ENCODE data around the gene PAPOLA. TPM values are rescaled to one million over a fixed set of nuclear protein-coding genes. Genes with fewer than 3 reads are reported as not detected.
A peak's percentile ranks its signal among the peaks of the same experiment; 100 is the strongest.

PAPOLA gene
- total RNA-seq, 3 donors from 2014 or later: 161 to 180 (median 164) TPM

GRCh38 chr14:96512122-96512521 lies 9.9 kb downstream of the PAPOLA start:
- H3K27me3 Mint-ChIP-seq (ENCODE audit: low read depth): no peaks in the 10 kb centered on the region
- no peak for ATAC-seq

GRCh38 chr14:96512602-96513397 lies 10.6 kb downstream of the PAPOLA start:
- no peak overlapping the region for H3K4me3 Mint-ChIP-seq
- H3K27me3 Mint-ChIP-seq (ENCODE audit: low read depth): no peaks in the 10 kb centered on the region
- H3K4me1 Mint-ChIP-seq (ENCODE audit: low read depth): peaks cover 88% of the 10 kb centered on the region
- ATAC-seq: no peak
- no peaks in the 10 kb centered on the region for H3K9me3 Mint-ChIP-seq
- no peak for DNase-seq
- H3K36me3 Mint-ChIP-seq (ENCODE audit: insufficient read depth): no peaks in the 10 kb centered on the region

More at GRCh38 chr14:96512122-96512521, 9.9 kb downstream of the PAPOLA start:
- Mint-ChIP-seq H3K9me3 (no peaks in the 10 kb centered on the region), H3K36me3 (ENCODE audit: insufficient read depth) (no peaks in the 10 kb centered on the region), H3K4me1 (ENCODE audit: low read depth) (peaks cover 87% of the 10 kb centered on the region), H3K4me3 (no peak overlapping the region)
- no peak for DNase-seq

- no peak for ATAC-seq
- no peaks in the 10 kb centered on the region for H3K27me3 Mint-ChIP-seq (ENCODE audit: low read depth)
- no peak for DNase-seq
- no peaks in the 10 kb centered on the region for H3K9me3 Mint-ChIP-seq
- no peak overlapping the region for H3K4me3 Mint-ChIP-seq
- H3K4me1 Mint-ChIP-seq (ENCODE audit: low read depth): peaks cover 73% of the 10 kb centered on the region
- H3K36me3 Mint-ChIP-seq (ENCODE audit: insufficient read depth): no peaks in the 10 kb centered on the region
Observed at GRCh38 chr14:96514694-96515093, 12.5 kb downstream of the PAPOLA start.

GRCh38 chr14:96515731-96516130 lies 13.5 kb downstream of the PAPOLA start:
- no peaks in the 10 kb centered on the region for H3K27me3 Mint-ChIP-seq (ENCODE audit: low read depth)
- DNase-seq (no peak), ATAC-seq (no peak)
- peaks cover 68% of the 10 kb centered on the region for H3K4me1 Mint-ChIP-seq (ENCODE audit: low read depth)
- no peaks in the 10 kb centered on the region for H3K36me3 Mint-ChIP-seq (ENCODE audit: insufficient read depth)
- H3K4me3 Mint-ChIP-seq: no peak overlapping the region
- no peaks in the 10 kb centered on the region for H3K9me3 Mint-ChIP-seq

GRCh38 chr14:96516351-96516750 lies 14.2 kb downstream of the PAPOLA start:
- ATAC-seq: no peak
- DNase-seq: no peak
- H3K4me1 Mint-ChIP-seq (ENCODE audit: low read depth): peaks cover 61% of the 10 kb centered on the region
- no peaks in the 10 kb centered on the region for H3K27me3 Mint-ChIP-seq (ENCODE audit: low read depth)
- no peaks in the 10 kb centered on the region for H3K9me3 Mint-ChIP-seq
- H3K4me3 Mint-ChIP-seq: no peak overlapping the region
- H3K36me3 Mint-ChIP-seq (ENCODE audit: insufficient read depth): no peaks in the 10 kb centered on the region

GRCh38 chr14:96519970-96520369 lies 17.8 kb downstream of the PAPOLA start:
- no peak for DNase-seq
- no peaks in the 10 kb centered on the region for H3K27me3 Mint-ChIP-seq (ENCODE audit: low read depth)

GRCh38 chr14:96525452-96525851 lies 23.3 kb downstream of the PAPOLA start:
- Mint-ChIP-seq H3K36me3 (ENCODE audit: insufficient read depth) (peaks cover 33% of the 10 kb centered on the region), H3K4me1 (ENCODE audit: low read depth) (no peaks in the 10 kb centered on the region), H3K9me3 (no peaks in the 10 kb centered on the region), H3K27me3 (ENCODE audit: low read depth) (no peaks in the 10 kb centered on the region), H3K4me3 (no peak overlapping the region)
- DNase-seq (no peak), ATAC-seq (no peak)

More at GRCh38 chr14:96519970-96520369, 17.8 kb downstream of the PAPOLA start:
- H3K4me1 Mint-ChIP-seq (ENCODE audit: low read depth): peaks cover 33% of the 10 kb centered on the region
- no peak overlapping the region for H3K4me3 Mint-ChIP-seq
- ATAC-seq: no peak
- H3K9me3 Mint-ChIP-seq: no peaks in the 10 kb centered on the region
- H3K36me3 Mint-ChIP-seq (ENCODE audit: insufficient read depth): peaks cover 8% of the 10 kb centered on the region

- Mint-ChIP-seq H3K27me3 (ENCODE audit: low read depth) (no peaks in the 10 kb centered on the region), H3K9me3 (no peaks in the 10 kb centered on the region), H3K4me1 (ENCODE audit: low read depth) (peaks cover under 1% of the 10 kb centered on the region), H3K36me3 (ENCODE audit: insufficient read depth) (peaks cover 35% of the 10 kb centered on the region), H3K4me3 (no peak overlapping the region)
- ATAC-seq: no peak
- DNase-seq: no peak
Observed at GRCh38 chr14:96532632-96533031, 30.4 kb downstream of the PAPOLA start.

- no peaks in the 10 kb centered on the region for H3K9me3 Mint-ChIP-seq
- H3K4me3 Mint-ChIP-seq: no peak overlapping the region
- H3K27me3 Mint-ChIP-seq (ENCODE audit: low read depth): no peaks in the 10 kb centered on the region
- ATAC-seq: no peak
- DNase-seq: no peak
- H3K36me3 Mint-ChIP-seq (ENCODE audit: insufficient read depth): peaks cover 34% of the 10 kb centered on the region
- H3K4me1 Mint-ChIP-seq (ENCODE audit: low read depth): peaks cover 13% of the 10 kb centered on the region
Observed at GRCh38 chr14:96536807-96537206, 34.6 kb downstream of the PAPOLA start.

- Mint-ChIP-seq H3K9me3 (no peaks in the 10 kb centered on the region), H3K4me3 (no peak overlapping the region), H3K27me3 (ENCODE audit: low read depth) (no peaks in the 10 kb centered on the region), H3K36me3 (ENCODE audit: insufficient read depth) (peaks cover 25% of the 10 kb centered on the region), H3K4me1 (ENCODE audit: low read depth) (peaks cover 13% of the 10 kb centered on the region)
- no peak for ATAC-seq
- DNase-seq: no peak
Observed at GRCh38 chr14:96538097-96538989, 36.2 kb downstream of the PAPOLA start.

- no peaks in the 10 kb centered on the region for H3K27me3 Mint-ChIP-seq (ENCODE audit: low read depth)
Observed at GRCh38 chr14:96538990-96539317, 36.8 kb downstream of the PAPOLA start.

GRCh38 chr14:96554315-96554910 lies 52.2 kb downstream of the PAPOLA start:
- H3K27me3 Mint-ChIP-seq (ENCODE audit: low read depth): no peaks in the 10 kb centered on the region
- peaks cover 10% of the 10 kb centered on the region for H3K4me1 Mint-ChIP-seq (ENCODE audit: low read depth)
- H3K9me3 Mint-ChIP-seq: no peaks in the 10 kb centered on the region
- H3K36me3 Mint-ChIP-seq (ENCODE audit: insufficient read depth): peaks cover 34% of the 10 kb centered on the region
- ATAC-seq: peak; percentile 61 to 63
- DNase-seq: no peak
- no peak overlapping the region for H3K4me3 Mint-ChIP-seq

More at GRCh38 chr14:96538990-96539317, 36.8 kb downstream of the PAPOLA start:
- H3K36me3 Mint-ChIP-seq (ENCODE audit: insufficient read depth): peaks cover 25% of the 10 kb centered on the region
- no peaks in the 10 kb centered on the region for H3K9me3 Mint-ChIP-seq
- peaks cover 13% of the 10 kb centered on the region for H3K4me1 Mint-ChIP-seq (ENCODE audit: low read depth)
- ATAC-seq: no peak
- no peak overlapping the region for H3K4me3 Mint-ChIP-seq
- no peak for DNase-seq

GRCh38 chr14:96559571-96559970 lies 57.4 kb downstream of the PAPOLA start:
- Mint-ChIP-seq H3K4me1 (ENCODE audit: low read depth) (peaks cover 5% of the 10 kb centered on the region), H3K9me3 (no peaks in the 10 kb centered on the region), H3K27me3 (ENCODE audit: low read depth) (no peaks in the 10 kb centered on the region), H3K4me3 (no peak overlapping the region), H3K36me3 (ENCODE audit: insufficient read depth) (peaks cover 35% of the 10 kb centered on the region)
- ATAC-seq: no peak
- DNase-seq: no peak

- DNase-seq (no peak), ATAC-seq (no peak)
- Mint-ChIP-seq H3K36me3 (ENCODE audit: insufficient read depth) (peaks cover 26% of the 10 kb centered on the region), H3K4me3 (no peak overlapping the region), H3K27me3 (ENCODE audit: low read depth) (no peaks in the 10 kb centered on the region), H3K4me1 (ENCODE audit: low read depth) (no peaks in the 10 kb centered on the region), H3K9me3 (no peaks in the 10 kb centered on the region)
Observed at GRCh38 chr14:96564389-96564788, 62.2 kb downstream of the PAPOLA start.
